HepG2 (cell line): Measurements from ENCODE around the gene CHST6. TPM values are rescaled to one million over a fixed set of nuclear protein-coding genes. Genes with fewer than 3 reads are reported as not detected.

Source experiments
- ADNP ChIP-seq: sonication (generic); formaldehyde crosslinking; IDR thresholded peaks from 2 replicates; pipeline ENCODE4 v1.4.0; 2020; ENCODE audit warnings: missing genetic modification reagents
- CBX5 ChIP-seq: sonication (generic); formaldehyde crosslinking; IDR thresholded peaks from 2 replicates; pipeline ENCODE4 v1.4.0; 2020; ENCODE audit warnings: missing genetic modification reagents, borderline replicate concordance
- CSRNP2 ChIP-seq: sonication (generic); formaldehyde crosslinking; conservative IDR thresholded peaks from 2 replicates; pipeline ENCODE4 v1.8.0; 2022; ENCODE audit warnings: low read depth, missing genetic modification reagents
- ELK4 ChIP-seq: sonication (generic); formaldehyde crosslinking; IDR thresholded peaks from 2 replicates; pipeline ENCODE4 v1.9.0; 2021; ENCODE audit warnings: missing genetic modification reagents, borderline replicate concordance
- EZH2 ChIP-seq: conservative IDR thresholded peaks from 2 replicates; pipeline ENCODE4 v1.6.1; 2012; ENCODE audit warnings: mild to moderate bottlenecking, low read depth, low read length, moderate library complexity
- FOXO1 ChIP-seq: sonication (generic); formaldehyde crosslinking; IDR thresholded peaks from 2 replicates; pipeline ENCODE4 v1.4.0; 2020; ENCODE audit warnings: missing genetic modification reagents
- HNF4A ChIP-seq: sonication (generic); formaldehyde crosslinking; IDR thresholded peaks from 2 replicates; pipeline ENCODE4 v1.4.0; 2020; ENCODE audit warnings: missing genetic modification reagents
- KDM6A ChIP-seq: IDR thresholded peaks from 2 replicates; pipeline ENCODE4 v1.6.1; 2016; ENCODE audit warnings: low read depth
- MYPOP ChIP-seq: sonication (generic); formaldehyde crosslinking; IDR thresholded peaks from 2 replicates; pipeline ENCODE4 v1.8.1; 2023; ENCODE audit warnings: mild to moderate bottlenecking, moderate library complexity, missing genetic modification reagents
- NFYC ChIP-seq: IDR thresholded peaks from 2 replicates; pipeline ENCODE4 v1.6.1; 2016; ENCODE audit warnings: missing genetic modification reagents, missing compliant biosample characterization
- NR3C1 ChIP-seq: sonication (generic); formaldehyde crosslinking; IDR thresholded peaks from 2 replicates; pipeline ENCODE4 v1.4.0; 2020; ENCODE audit warnings: missing genetic modification reagents
- PAF1 ChIP-seq: IDR thresholded peaks from 2 replicates; pipeline ENCODE4 v1.6.1; 2016; ENCODE audit warnings: missing genetic modification reagents, missing compliant biosample characterization
- RELA ChIP-seq: sonication (generic); formaldehyde crosslinking; IDR thresholded peaks from 2 replicates; pipeline ENCODE4 v1.4.0; 2020; ENCODE audit warnings: missing genetic modification reagents
- REXO4 ChIP-seq: sonication (generic); formaldehyde crosslinking; IDR thresholded peaks from 2 replicates; pipeline ENCODE4 v1.8.0; 2022; ENCODE audit warnings: missing genetic modification reagents, mild to moderate bottlenecking, borderline replicate concordance
- RNF2 ChIP-seq: fragments of 450-650 bp; conservative IDR thresholded peaks from 2 replicates; pipeline ENCODE4 v1.6.1; 2016; ENCODE audit warnings: low read depth
- SIX1 ChIP-seq: sonication (generic); formaldehyde crosslinking; IDR thresholded peaks from 2 replicates; pipeline ENCODE4 v1.4.0; 2020; ENCODE audit warnings: missing genetic modification reagents, borderline replicate concordance
- ZBTB39 ChIP-seq: sonication (generic); formaldehyde crosslinking; IDR thresholded peaks from 2 replicates; pipeline ENCODE4 v1.5.0; 2020; ENCODE audit warnings: missing genetic modification reagents
- ZFP1 ChIP-seq: IDR thresholded peaks from 2 replicates; pipeline ENCODE4 v1.6.1; 2016
- ZNF331 ChIP-seq: sonication (generic); formaldehyde crosslinking; IDR thresholded peaks from 2 replicates; pipeline ENCODE4 v1.4.0; 2020; ENCODE audit warnings: missing genetic modification reagents
- ZNF589 ChIP-seq: sonication (generic); formaldehyde crosslinking; conservative IDR thresholded peaks from 2 replicates; pipeline ENCODE4 v1.8.0; 2022; ENCODE audit warnings: mild to moderate bottlenecking, moderate library complexity, missing genetic modification reagents
- ZNF704 ChIP-seq: sonication (generic); formaldehyde crosslinking; IDR thresholded peaks from 2 replicates; pipeline ENCODE4 v1.8.1; 2023; ENCODE audit warnings: mild to moderate bottlenecking, inconsistent platforms, moderate library complexity, missing genetic modification reagents, borderline replicate concordance
- ZSCAN22 ChIP-seq: sonication (generic); formaldehyde crosslinking; IDR thresholded peaks from 2 replicates; pipeline ENCODE4 v1.4.0; 2020; ENCODE audit warnings: mild to moderate bottlenecking, missing genetic modification reagents
- polyA plus RNA-seq, 8 experiments: library from polyadenylated mRNA; depleted of rRNA in 3 of 8; stranded (reverse) in 7 of 8; unstranded in 1 of 8; fragments of >200 nt; fragmentation: Illumina TruSeq in 4 of 8; extraction: Trizol in 4 of 8; gene quantifications; 2 replicates each; pipeline versions ENCODE4 v1.2.1 to v1.2.3, GENCODE V29; 2011 to 2016; ENCODE audit warnings: low read depth in 4 of 8, missing spikeins in 1 of 8, mixed read lengths in 1 of 8; ENCODE audit not compliant: insufficient read depth in 1 of 8
- total RNA-seq, 5 experiments: library from RNA; depleted of rRNA; stranded (reverse); fragments of >200 nt; fragmentation: Illumina TruSeq; extraction: Trizol; gene quantifications; 2 replicates each; pipeline ENCODE4 v1.2.3, GENCODE V29; 2016; ENCODE audit warnings: low read depth in 1 of 5

The CHST6 gene
- total and polyA plus RNA-seq, 2 of the 13 experiments (the other 11 are each of a cell fraction or from before 2014, with no cell fraction given) = 0.18 to 0.91 TPM

- TF ChIP-seq ZBTB39 (0 out of 2 replicates have a peak, but pooled peaks have one; percentile 37), CSRNP2 (CRISPR knock-in tag) (no peak), HNF4A (peak; percentile 51), ZFP1 (CRISPR knock-in tag) (peak; percentile 83), NR3C1 (CRISPR knock-in tag) (no peak), REXO4 (CRISPR knock-in tag) (no peak), PAF1 (no peak), NFYC (CRISPR knock-in tag) (peak; percentile 98), KDM6A (CRISPR knock-in tag) (no peak), SIX1 (CRISPR knock-in tag) (peak; percentile 59; the same call in 1 of the 2 replicates), RELA (CRISPR knock-in tag) (peak; percentile 57; the same call in 1 of the 2 replicates), ZNF331 (CRISPR knock-in tag) (peak; percentile 93), CBX5 (peak; percentile 94), FOXO1 (CRISPR knock-in tag) (peak; percentile 67), RNF2 (no peak; the same call in none of the 2 replicates), MYPOP (CRISPR knock-in tag) (peak; percentile 99), ELK4 (CRISPR knock-in tag) (no peak), EZH2 (no peak), ZNF704 (CRISPR knock-in tag) (0 out of 2 replicates have a peak, but pooled peaks have one; percentile 26), ADNP (CRISPR knock-in tag) (no peak), ZNF589 (CRISPR knock-in tag) (peak; percentile 93), ZSCAN22 (no peak)
Measured at GRCh38 chr16:75464122-75464918, 30.9 kb downstream of the CHST6 start, which contains the start of gene TMEM170A (continued).
